GM12878 (cell line): ENCODE data around the gene UNC80. TPM values are rescaled to one million over a fixed set of nuclear protein-coding genes. Genes with fewer than 3 reads are reported as not detected.

Experiments used
- ATAC-seq: fragments of 200-7000 bp; cut with Tn5 transposase; 3 replicates; pipeline ENCODE4 v1.9.1; 2020; ENCODE audit warnings: mild to moderate bottlenecking, moderate library complexity
- BruUV-seq: library from RNA; stranded (reverse); fragments of 400-500 nt; replicated peaks from 2 replicates; lab custom pipeline; 2021; lab: Mats Ljungman, UMichigan
- CTCF ChIA-PET: fragments of 300-600 bp; sonication (Branson Sonifier 250); formaldehyde crosslinking; extraction: SDS; loops from one replicate; lab custom pipeline; 2021; ENCODE audit warnings: inconsistent platforms; lab: Yijun Ruan, JAX
- POLR2A ChIA-PET: fragments of 350-600 bp; formaldehyde crosslinking; extraction: SDS; loops from one replicate; lab custom pipeline; 2021; ENCODE audit warnings: inconsistent platforms; lab: Charles Lee
- RAD21 ChIA-PET: fragments of 300-600 bp; sonication (Branson Sonifier 250); formaldehyde crosslinking; loops from one replicate; lab custom pipeline; 2023; ENCODE audit warnings: antibody characterized with exemption; ENCODE audit not compliant: unreplicated experiment; lab: Charles Lee
- SMC1A ChIA-PET: fragments of 300-600 bp; sonication (Branson Sonifier 250); formaldehyde crosslinking; loops from one replicate; lab custom pipeline; 2023; ENCODE audit not compliant: unreplicated experiment, uncharacterized antibody; lab: Charles Lee
- DNase-seq: peaks from one replicate; pipeline ENCODE4 v3.0.0-alpha.2; 2011; ENCODE audit warnings: low read depth, low spot score
- FAIRE-seq: peaks from 3 replicates; lab custom pipeline; 2011; peaks lifted over from hg19 to GRCh38; lab: Jason Lieb, UNC
- H2AFZ ChIP-seq: 2 replicates; pipeline ENCODE4 v1.6.0; 2011; ENCODE audit warnings: low read depth, low read length, control low read depth; ENCODE audit not compliant: control insufficient read depth
- H3K27ac ChIP-seq: 2 replicates; pipeline ENCODE4 v1.5.1; 2011; ENCODE audit warnings: control low read depth; ENCODE audit not compliant: control insufficient read depth, insufficient read depth
- H3K27me3 ChIP-seq, 2 experiments: replicated peaks in 1 of 2; 2 replicates each; pipeline versions ENCODE4 v1.6.0 to v1.6.1; 2011; ENCODE audit warnings: low read length in 1 of 2; ENCODE audit not compliant: control insufficient read depth in 2 of 2, insufficient read depth in 2 of 2
- H3K36me3 ChIP-seq, 2 experiments: 2 replicates each; pipeline ENCODE4 v1.5.1; 2011; ENCODE audit warnings: low read length in 1 of 2; ENCODE audit not compliant: control insufficient read depth in 2 of 2, insufficient read depth in 2 of 2
- H3K4me1 ChIP-seq: 2 replicates; pipeline ENCODE4 v1.6.1; 2011; ENCODE audit warnings: mild to moderate bottlenecking, low read length, moderate library complexity, mixed read lengths; ENCODE audit not compliant: control insufficient read depth, insufficient read depth
- H3K4me2 ChIP-seq: 2 replicates; pipeline ENCODE4 v1.6.0; 2011; ENCODE audit warnings: control low read depth; ENCODE audit not compliant: control insufficient read depth, insufficient read depth
- H3K4me3 ChIP-seq: fragments of 200-600 bp; sonication (generic); 2 replicates; pipeline ENCODE4 v1.5.1; 2016
- H3K79me2 ChIP-seq: 2 replicates; pipeline ENCODE4 v1.6.0; 2011; ENCODE audit warnings: low read length; ENCODE audit not compliant: control insufficient read depth, insufficient read depth
- H3K9ac ChIP-seq: 2 replicates; pipeline ENCODE4 v1.8.0; 2011; ENCODE audit warnings: low read length, control low read depth, mixed read lengths; ENCODE audit not compliant: control insufficient read depth, insufficient read depth
- H3K9me3 ChIP-seq: replicated peaks from 3 replicates; pipeline ENCODE4 v1.5.1; 2011; ENCODE audit warnings: mild to moderate bottlenecking, low read length; ENCODE audit not compliant: control insufficient read depth, insufficient read depth
- H4K20me1 ChIP-seq: 2 replicates; pipeline ENCODE4 v1.6.0; 2011; ENCODE audit not compliant: control insufficient read depth, insufficient read depth
- NR2C1 ChIP-seq: fragments of 450-650 bp; IDR thresholded peaks from 2 replicates; pipeline ENCODE4 v1.6.1; 2017; ENCODE audit warnings: antibody characterized with exemption, mild to moderate bottlenecking, moderate library complexity
- PRDM15 ChIP-seq: fragments of 450-650 bp; formaldehyde crosslinking; IDR thresholded peaks from 2 replicates; pipeline ENCODE4 v1.4.0; 2020; ENCODE audit warnings: mild to moderate bottlenecking, moderate library complexity
- SMARCA5 ChIP-seq: fragments of 450-650 bp; IDR thresholded peaks from 2 replicates; pipeline ENCODE4 v1.6.1; 2017; ENCODE audit warnings: mild to moderate bottlenecking
- STAT1 ChIP-seq: fragments of 450-650 bp; conservative IDR thresholded peaks from 2 replicates; pipeline ENCODE4 v1.6.1; 2014; ENCODE audit warnings: antibody characterized with exemption, mild to moderate bottlenecking
- WGBS: methylation state at CpG from one replicate; pipeline ENCODE4 v1.1.6; 2016; ENCODE audit warnings: low lambda C conversion rate; ENCODE audit not compliant: insufficient replicate concordance, insufficient coverage; ENCODE audit errors: missing lambda C conversion rate; 5-methylcytosine and 5-hydroxymethylcytosine counted together
- in situ Hi-C: fragments of 300-500 bp; cut with MboI; formaldehyde crosslinking; loops from 9 replicates; pipeline ENCODE4 v1.14.3; 2018; ENCODE audit warnings: mixed read lengths
- intact Hi-C: fragments of 100-400 bp; cut with micrococcal nuclease; formaldehyde crosslinking; loops from one replicate; pipeline ENCODE4 v1.14.2; 2022; ENCODE audit not compliant: unreplicated experiment
- polyA plus RNA-seq, 11 experiments: library from polyadenylated mRNA; depleted of rRNA in 4 of 11; unstranded in 6 of 11; stranded (reverse) in 5 of 11; fragments of >200 nt; fragmentation: Nextera tagmentation in 4 of 11; fragmentation: Illumina TruSeq in 1 of 11; extraction: Ambion mirVana in 4 of 11; extraction: Trizol in 1 of 11; gene quantifications; 1 replicate in 1 of 11; 2 replicates in 10 of 11; pipeline versions ENCODE4 v1.2.1 to v1.2.3, GENCODE V29; 2011 to 2016; ENCODE audit warnings: inconsistent platforms in 2 of 11, missing spikeins in 2 of 11, low read depth in 1 of 11
- total RNA-seq, 4 experiments: library from RNA; depleted of rRNA in 3 of 4; stranded (reverse); fragments of >200 nt in 3 of 4; fragmentation: Illumina TruSeq in 1 of 4; extraction: Trizol in 1 of 4; gene quantifications; 2 replicates each; pipeline versions ENCODE4 v1.2.1 to v1.2.3, GENCODE V29; 2013 to 2021

Gene UNC80
- total and polyA plus RNA-seq, 10 of the 15 experiments (the other 5 are each of a cell fraction or from before 2014, with no cell fraction given): not detected

DNA sequence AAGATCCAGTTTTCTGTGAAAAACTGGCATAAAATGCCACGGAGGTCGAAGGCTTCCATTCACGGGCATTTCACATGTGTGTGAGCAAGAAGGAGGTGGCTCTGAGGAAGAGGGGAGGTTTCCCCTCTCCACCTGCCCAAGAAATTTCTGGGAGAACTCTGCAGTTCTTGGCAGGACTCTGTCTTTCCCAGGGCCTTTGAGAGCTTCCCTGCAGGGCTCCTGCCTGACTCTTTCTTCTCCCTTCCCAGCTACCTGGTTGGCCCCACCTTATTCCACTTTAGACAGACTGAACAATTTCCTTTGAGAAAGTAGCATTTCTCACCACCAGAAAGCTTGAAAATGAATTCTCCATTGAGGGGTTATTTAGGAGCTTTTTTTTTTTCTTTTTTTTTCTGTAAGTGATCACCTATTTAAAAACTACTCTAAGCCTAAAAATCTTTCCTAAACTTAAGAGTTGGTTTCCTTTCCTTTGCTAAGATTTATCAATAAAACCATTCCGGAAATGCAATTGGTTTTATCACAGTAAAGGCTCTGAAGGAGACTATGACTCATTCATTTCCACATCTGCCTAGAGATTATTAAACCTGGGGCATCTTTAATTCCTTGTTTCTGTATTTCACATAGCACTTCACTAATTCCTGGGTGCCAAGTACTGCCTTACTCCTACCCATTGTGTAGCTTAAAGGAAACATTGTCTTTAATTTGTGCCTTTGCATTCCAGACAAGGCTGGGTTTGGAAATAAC, 59.3 kb downstream of the UNC80 start:
- intact Hi-C loops (no loop called here), in situ Hi-C loops (no loop called here)
- no TSS peak for BruUV-seq
- Histone ChIP-seq H3K9ac (no peak overlapping the region), H3K79me2 (no peaks in the 10 kb centered on the region), H4K20me1 (no peaks in the 10 kb centered on the region), H3K4me1 (no peaks in the 10 kb centered on the region), H2AFZ (no peak overlapping the region), H3K27me3 (no peaks in the 10 kb centered on the region), H3K4me3 (no peak overlapping the region), H3K9me3 (no peaks in the 10 kb centered on the region), H3K4me2 (no peak overlapping the region), H3K27ac (no peak overlapping the region), H3K36me3 (no peaks in the 10 kb centered on the region)
- DNase-seq (no peak), ATAC-seq (no peak), FAIRE-seq (no peak)
- POLR2A ChIA-PET: no interaction called here
- WGBS: 25% methylated on average over 4 of the region's 4 CpGs
- CTCF ChIA-PET: interaction anchor here (1.9 kb wide), 1 partner anchor 10 kb away, joined by 5 read pairs; no protein-coding TSS in a partner anchor
- RAD21 ChIA-PET: no interaction called here
- TF ChIP-seq STAT1 (no peak), PRDM15 (no peak), SMARCA5 (no peak), NR2C1 (no peak)
- SMC1A ChIA-PET: no interaction called here
